GM13977 (cell line): ENCODE measurements around the gene TP53TG5.

Source experiments
- DNase-seq: peaks from one replicate; pipeline ENCODE4 v3.0.0; 2012; ENCODE audit warnings: low spot score
- CTCF ChIP-seq: IDR thresholded peaks from 2 replicates; pipeline ENCODE4 v1.5.1; 2012; ENCODE audit warnings: mild to moderate bottlenecking, control low read depth; ENCODE audit not compliant: insufficient read depth; ENCODE audit errors: extremely low read depth, missing control alignments
- in situ Hi-C: fragments of 300-500 bp; cut with MboI; formaldehyde crosslinking; loops from one replicate; pipeline ENCODE4 v1.12.0; 2022; ENCODE audit warnings: low sequenced_read_pairs, low pct_unique_long_range_greater_than_20kb, mixed read lengths, inconsistent platforms; ENCODE audit not compliant: unreplicated experiment

TP53TG5 gene

GRCh38 chr20:45368221-45368980 is 9.7 kb downstream of the TP53TG5 start:
- in situ Hi-C loops: no loop called here
- peak; percentile 88 for DNase-seq
- TF ChIP-seq CTCF: no peak

- TF ChIP-seq CTCF: no peak
- in situ Hi-C loops: no loop called here
- DNase-seq: no peak
Observed at GRCh38 chr20:45367126-45367525, 11.0 kb downstream of the TP53TG5 start.

- in situ Hi-C loops: no loop called here
Observed at GRCh38 chr20:45366631-45367030, 11.5 kb downstream of the TP53TG5 start.

GRCh38 chr20:45366192-45366591 is 11.9 kb downstream of the TP53TG5 start:
- in situ Hi-C loops: no loop called here
- TF ChIP-seq CTCF: no peak
- DNase-seq: no peak

More at GRCh38 chr20:45366631-45367030, 11.5 kb downstream of the TP53TG5 start:
- TF ChIP-seq CTCF: no peak
- no peak for DNase-seq

- no peak for DNase-seq
- no peak for TF ChIP-seq CTCF
- in situ Hi-C loops: no loop called here
Observed at GRCh38 chr20:45365444-45365970, 12.6 kb downstream of the TP53TG5 start.

GRCh38 chr20:45363611-45364492 is 14.3 kb downstream of the TP53TG5 start:
- in situ Hi-C loops: no loop called here
- no peak for TF ChIP-seq CTCF
- DNase-seq: no peak
